Stimulated activated effector memory CD8-positive, alpha-beta T cell treated with anti-CD3 and anti-CD28 coated beads, Interleukin-12 subunit alpha, Interleukin-12 subunit beta, amount 100 ng/mL, for 72 hours (primary cell): ENCODE data around the gene YIPF6.
"Not testable (repeated sequence)": the region's sequence is repeated elsewhere in the genome, so short reads cannot be mapped to it uniquely, and the experiment has no call there.

ENCODE experiments used
- ATAC-seq: fragments of 150-1000 bp; cut with Tn5 transposase; 2 replicates; pipeline ENCODE4 v1.10.0; 2021
- DNase-seq, 2 donors: peaks; one replicate each; pipeline ENCODE4 v3.0.0; 2021 to 2022; ENCODE audit warnings: low spot score in 2 of 2
- H3K27ac Mint-ChIP-seq: one replicate; pipeline ENCODE4 v1.8.0; 2022; ENCODE audit warnings: mild to moderate bottlenecking, mixed read lengths
- H3K36me3 Mint-ChIP-seq: one replicate; pipeline ENCODE4 v1.8.0; 2022; ENCODE audit warnings: mild to moderate bottlenecking, mixed read lengths
- H3K4me1 Mint-ChIP-seq: one replicate; pipeline ENCODE4 v1.8.0; 2022; ENCODE audit warnings: mixed read lengths
- H3K4me3 Mint-ChIP-seq: one replicate; pipeline ENCODE4 v1.8.0; 2022; ENCODE audit warnings: mild to moderate bottlenecking, mixed read lengths
- H3K9me3 Mint-ChIP-seq: one replicate; pipeline ENCODE4 v1.8.0; 2022; ENCODE audit warnings: mixed read lengths

Gene YIPF6

DNA sequence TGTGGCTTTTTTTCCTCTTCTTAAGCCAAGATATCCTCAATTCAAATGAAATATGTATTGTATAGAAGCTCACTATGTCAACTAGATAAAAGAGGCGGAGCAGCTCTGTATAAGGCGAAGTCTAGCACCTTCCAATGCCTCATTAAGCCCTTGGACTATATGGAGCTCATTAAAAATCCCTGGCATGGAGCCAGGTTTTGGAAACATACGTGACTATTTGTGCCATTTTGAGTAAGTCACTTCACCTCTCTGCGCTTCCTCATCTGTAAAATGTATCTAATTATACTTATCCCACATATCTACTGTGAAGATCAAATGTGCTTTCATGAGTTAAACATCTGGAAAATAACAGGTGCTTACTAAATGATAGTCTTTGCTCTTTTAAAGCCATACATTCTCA is 57.2 kb downstream of the YIPF6 start:
- Mint-ChIP-seq H3K27ac (no peak overlapping the region), H3K9me3 (no peaks in the 10 kb centered on the region), H3K4me3 (no peak overlapping the region), H3K4me1 (no peaks in the 10 kb centered on the region), H3K36me3 (no peaks in the 10 kb centered on the region)
- ATAC-seq, result no peak
- DNase-seq, result no peak

GRCh38 chrX:68557126-68557525 is 58.3 kb downstream of the YIPF6 start:
- not testable (repeated sequence) for ATAC-seq, H3K4me1 Mint-ChIP-seq, H3K9me3 Mint-ChIP-seq, H3K36me3 Mint-ChIP-seq, H3K4me3 Mint-ChIP-seq, H3K27ac Mint-ChIP-seq, DNase-seq

- not testable (repeated sequence) for ATAC-seq, H3K36me3 Mint-ChIP-seq, DNase-seq, H3K4me3 Mint-ChIP-seq, H3K4me1 Mint-ChIP-seq, H3K9me3 Mint-ChIP-seq, H3K27ac Mint-ChIP-seq
Measured at GRCh38 chrX:68559905-68560304, 61.1 kb downstream of the YIPF6 start.

DNA sequence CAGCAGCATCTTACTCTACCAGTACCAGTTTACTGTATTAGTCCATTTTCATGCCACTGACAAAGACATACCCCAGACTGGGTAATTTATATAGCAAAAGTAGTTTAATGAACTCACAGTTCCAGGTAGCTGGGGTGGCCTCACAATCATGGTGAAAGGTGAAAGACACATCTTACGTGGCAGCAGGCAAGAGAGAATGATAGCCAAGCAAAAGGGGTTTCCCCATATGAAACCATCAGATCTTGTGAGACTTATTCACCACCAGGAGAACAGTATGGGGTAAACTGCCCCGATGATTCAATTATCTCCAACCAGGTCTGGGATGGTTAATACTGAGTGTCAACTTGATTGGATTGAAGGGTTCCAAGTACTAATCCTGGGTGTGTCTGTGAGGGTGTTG is 69.3 kb downstream of the YIPF6 start:
- Mint-ChIP-seq H3K36me3 (no peaks in the 10 kb centered on the region), H3K4me3 (no peak overlapping the region), H3K9me3 (peaks cover 4% of the 10 kb centered on the region), H3K27ac (no peak overlapping the region), H3K4me1 (peaks cover 30% of the 10 kb centered on the region)
- DNase-seq (peak in 1 of 2 donors; percentile 48), ATAC-seq (peak; percentile 81)

GRCh38 chrX:68570598-68570997 is 71.7 kb downstream of the YIPF6 start:
- no peak for ATAC-seq
- no peaks in the 10 kb centered on the region for H3K9me3 Mint-ChIP-seq
- DNase-seq, result no peak
- H3K36me3 Mint-ChIP-seq, result no peaks in the 10 kb centered on the region
- no peak overlapping the region for H3K4me3 Mint-ChIP-seq
- H3K4me1 Mint-ChIP-seq, result peaks cover 30% of the 10 kb centered on the region
- no peak overlapping the region for H3K27ac Mint-ChIP-seq

DNA sequence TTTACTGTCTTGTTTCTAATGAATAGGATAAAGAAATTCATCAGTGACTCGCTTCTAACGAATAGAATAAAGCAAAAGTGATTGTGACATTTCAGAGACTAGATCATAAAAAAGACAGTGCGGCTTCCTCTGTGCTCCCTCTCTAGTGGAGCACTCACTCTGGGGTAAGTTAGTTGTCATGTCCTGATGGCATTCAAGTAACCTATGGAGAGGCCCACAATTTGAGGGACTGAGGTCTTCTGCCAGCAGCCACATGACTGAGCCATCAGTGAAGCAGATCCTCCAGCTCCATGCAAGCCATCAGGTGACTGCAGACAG is 72.4 kb downstream of the YIPF6 start:
- peaks cover 30% of the 10 kb centered on the region for H3K4me1 Mint-ChIP-seq
- H3K36me3 Mint-ChIP-seq, result no peaks in the 10 kb centered on the region
- no peak overlapping the region for H3K27ac Mint-ChIP-seq
- no peak overlapping the region for H3K4me3 Mint-ChIP-seq
- no peak for DNase-seq
- no peaks in the 10 kb centered on the region for H3K9me3 Mint-ChIP-seq
- no peak for ATAC-seq

DNA sequence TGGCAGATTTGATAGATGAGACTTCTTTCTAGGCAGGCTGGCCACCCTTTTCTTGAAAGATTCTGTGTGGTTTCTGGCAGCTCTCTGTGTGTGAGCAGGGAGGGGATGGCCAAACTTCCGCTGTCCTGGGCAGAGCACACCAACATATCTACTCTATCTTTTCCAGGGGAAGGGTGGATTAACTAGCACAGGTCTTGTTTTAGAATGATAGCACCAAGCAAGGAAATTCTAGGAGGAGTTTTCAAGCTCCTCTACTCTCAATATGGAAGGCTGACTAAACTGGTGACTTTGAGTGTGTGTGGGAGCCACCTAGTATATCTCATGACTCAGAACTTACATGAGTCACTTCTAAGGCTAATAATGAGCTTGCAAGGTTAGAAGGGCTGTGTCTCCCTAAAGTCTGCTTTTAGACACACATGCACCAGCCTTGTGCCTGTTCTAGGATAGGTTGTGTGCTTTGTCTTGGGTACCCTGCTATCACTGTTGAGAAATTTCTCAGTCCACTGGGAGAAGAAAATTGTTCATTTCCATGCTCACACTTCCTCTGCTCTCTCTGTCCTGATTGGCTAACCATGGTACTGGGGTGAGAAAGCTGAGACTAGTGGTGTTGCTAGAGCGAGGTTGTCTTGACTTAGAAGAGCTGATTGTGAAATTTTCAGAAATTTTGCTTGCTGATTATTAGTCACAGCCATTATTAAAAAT is 72.9 kb downstream of the YIPF6 start:
- Mint-ChIP-seq H3K4me3 (no peak overlapping the region), H3K27ac (no peak overlapping the region), H3K4me1 (peaks cover 30% of the 10 kb centered on the region), H3K36me3 (no peaks in the 10 kb centered on the region), H3K9me3 (no peaks in the 10 kb centered on the region)
- DNase-seq (peak in 1 of 2 donors; percentile 50), ATAC-seq (peak; percentile 92)

GRCh38 chrX:68574240-68574639 is 75.4 kb downstream of the YIPF6 start:
- no peak overlapping the region for H3K27ac Mint-ChIP-seq
- H3K4me1 Mint-ChIP-seq, result peaks cover 20% of the 10 kb centered on the region
- no peaks in the 10 kb centered on the region for H3K36me3 Mint-ChIP-seq
- ATAC-seq (peak; percentile 55), DNase-seq (no peak)
- H3K4me3 Mint-ChIP-seq, result no peak overlapping the region
- H3K9me3 Mint-ChIP-seq, result no peaks in the 10 kb centered on the region

- H3K9me3 Mint-ChIP-seq, result peaks cover 3% of the 10 kb centered on the region
- no peak overlapping the region for H3K4me3 Mint-ChIP-seq
- H3K4me1 Mint-ChIP-seq, result no peaks in the 10 kb centered on the region
- DNase-seq (no peak), ATAC-seq (no peak)
- no peaks in the 10 kb centered on the region for H3K36me3 Mint-ChIP-seq
- no peak overlapping the region for H3K27ac Mint-ChIP-seq
Measured at GRCh38 chrX:68579810-68580209, 81.0 kb downstream of the YIPF6 start.

DNA sequence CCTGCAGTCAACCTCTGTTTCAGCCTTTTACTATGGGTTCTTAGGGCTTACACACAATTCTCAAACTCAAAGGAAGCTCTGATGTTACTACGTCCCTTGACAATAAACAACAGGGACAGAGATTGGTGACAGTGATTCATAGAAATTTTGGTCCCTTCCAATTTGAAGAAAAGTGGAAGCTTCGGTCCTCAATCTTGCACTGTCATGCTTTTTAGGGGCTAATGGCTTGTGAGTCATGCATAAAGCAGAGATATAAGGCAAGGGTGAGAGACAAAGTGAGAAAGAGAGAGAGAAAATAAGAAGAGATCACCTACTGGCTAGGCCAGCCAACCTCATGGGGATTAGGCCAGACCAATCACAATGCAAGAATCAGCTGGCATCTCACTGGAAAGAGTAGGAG is 85.4 kb downstream of the YIPF6 start:
- DNase-seq (no peak), ATAC-seq (no peak)
- Mint-ChIP-seq H3K4me3 (no peak overlapping the region), H3K36me3 (no peaks in the 10 kb centered on the region), H3K27ac (no peak overlapping the region), H3K4me1 (no peaks in the 10 kb centered on the region), H3K9me3 (peaks cover 9% of the 10 kb centered on the region)
